HEK293 (cell line): ENCODE data around the gene MRPS11.

Source experiments
- CTCF ChIA-PET: fragments of 350-600 bp; formaldehyde crosslinking; extraction: SDS; loops from one replicate; lab custom pipeline; 2021; ENCODE audit warnings: antibody characterized with exemption; lab: Yijun Ruan, JAX
- POLR2A ChIA-PET: fragments of 300-600 bp; formaldehyde crosslinking; extraction: SDS; loops from one replicate; lab custom pipeline; 2020; ENCODE audit warnings: antibody characterized with exemption, inconsistent platforms; lab: Yijun Ruan, JAX
- H3K27ac ChIP-seq: fragments of 200-500 bp; sonication (Bioruptor generic); 2 replicates; pipeline ENCODE4 v1.5.1; 2014; ENCODE audit warnings: low read depth, low read length, control low read depth, inconsistent platforms; ENCODE audit errors: extremely low read depth
- H3K36me3 ChIP-seq, 2 experiments: fragments of 200-500 bp in 1 of 2; sonication (Bioruptor generic) in 1 of 2; 1 replicate in 1 of 2; 2 replicates in 1 of 2; pipeline ENCODE4 v1.5.1; 2014 to 2017; ENCODE audit warnings: inconsistent platforms in 2 of 2, low read length in 2 of 2; ENCODE audit not compliant: control insufficient read depth in 2 of 2, insufficient read depth in 1 of 2
- H3K4me1 ChIP-seq: fragments of 200-500 bp; sonication (Bioruptor generic); 2 replicates; pipeline ENCODE4 v1.5.1; 2014; ENCODE audit warnings: mild to moderate bottlenecking, low read length, inconsistent platforms; ENCODE audit not compliant: control insufficient read depth, insufficient read depth
- H3K4me3 ChIP-seq: 2 replicates; pipeline ENCODE4 v1.5.1; 2011; ENCODE audit warnings: low read depth, mild to moderate bottlenecking, control low read depth, low read length, moderate library complexity
- H3K9me3 ChIP-seq: fragments of 200-500 bp; sonication (Bioruptor generic); 2 replicates; pipeline ENCODE4 v1.5.1; 2014; ENCODE audit warnings: low read depth, low read length, inconsistent platforms; ENCODE audit not compliant: control insufficient read depth, insufficient read depth
- KLF8 ChIP-seq: fragments of 450-650 bp; formaldehyde crosslinking; IDR thresholded peaks from 2 replicates; pipeline ENCODE4 v1.5.1; 2016; ENCODE audit warnings: missing biosample characterization, missing genetic modification characterization
- MZF1 ChIP-seq: fragments of 450-650 bp; formaldehyde crosslinking; IDR thresholded peaks from 2 replicates; pipeline ENCODE4 v1.5.1; 2017; ENCODE audit warnings: missing biosample characterization, missing genetic modification characterization, borderline replicate concordance
- SCRT1 ChIP-seq: fragments of 450-650 bp; formaldehyde crosslinking; IDR thresholded peaks from 2 replicates; pipeline ENCODE4 v1.5.1; 2016; ENCODE audit warnings: missing biosample characterization, missing genetic modification characterization, borderline replicate concordance
- ZFP69B ChIP-seq: fragments of 450-650 bp; formaldehyde crosslinking; IDR thresholded peaks from 2 replicates; pipeline ENCODE4 v1.5.1; 2016; ENCODE audit warnings: missing biosample characterization, missing genetic modification characterization
- ZNF514 ChIP-seq: fragments of 450-650 bp; formaldehyde crosslinking; IDR thresholded peaks from 2 replicates; pipeline ENCODE4 v1.5.1; 2016; ENCODE audit warnings: missing biosample characterization, missing genetic modification characterization
- ZNF596 ChIP-seq: fragments of 450-650 bp; IDR thresholded peaks from 2 replicates; pipeline ENCODE4 v1.5.0; 2018; ENCODE audit warnings: missing biosample characterization, mild to moderate bottlenecking, missing genetic modification characterization, moderate library complexity
- TF ChIP-seq, protein P1 (sequence below): fragments of 450-650 bp; formaldehyde crosslinking; IDR thresholded peaks from 2 replicates; pipeline ENCODE4 v1.5.1; 2016; ENCODE audit warnings: missing biosample characterization, missing genetic modification characterization
- TF ChIP-seq, protein P2 (sequence below): fragments of 450-650 bp; formaldehyde crosslinking; IDR thresholded peaks from 2 replicates; pipeline ENCODE4 v1.5.1; 2017; ENCODE audit warnings: missing biosample characterization, mild to moderate bottlenecking, missing genetic modification characterization, moderate library complexity
- TF ChIP-seq, protein P3 (sequence below): fragments of 450-650 bp; formaldehyde crosslinking; conservative IDR thresholded peaks from 2 replicates; pipeline ENCODE4 v1.5.1; 2016; ENCODE audit warnings: low read depth, missing biosample characterization, missing genetic modification characterization
- TF ChIP-seq, protein P4 (sequence below): fragments of 450-650 bp; formaldehyde crosslinking; IDR thresholded peaks from 2 replicates; pipeline ENCODE4 v1.5.1; 2016; ENCODE audit warnings: missing biosample characterization, missing genetic modification characterization, borderline replicate concordance
- TF ChIP-seq, protein P5 (sequence below): fragments of 450-650 bp; formaldehyde crosslinking; IDR thresholded peaks from 2 replicates; pipeline ENCODE4 v1.5.1; 2016; ENCODE audit warnings: missing biosample characterization, missing genetic modification characterization, low read depth

Gene MRPS11

DNA sequence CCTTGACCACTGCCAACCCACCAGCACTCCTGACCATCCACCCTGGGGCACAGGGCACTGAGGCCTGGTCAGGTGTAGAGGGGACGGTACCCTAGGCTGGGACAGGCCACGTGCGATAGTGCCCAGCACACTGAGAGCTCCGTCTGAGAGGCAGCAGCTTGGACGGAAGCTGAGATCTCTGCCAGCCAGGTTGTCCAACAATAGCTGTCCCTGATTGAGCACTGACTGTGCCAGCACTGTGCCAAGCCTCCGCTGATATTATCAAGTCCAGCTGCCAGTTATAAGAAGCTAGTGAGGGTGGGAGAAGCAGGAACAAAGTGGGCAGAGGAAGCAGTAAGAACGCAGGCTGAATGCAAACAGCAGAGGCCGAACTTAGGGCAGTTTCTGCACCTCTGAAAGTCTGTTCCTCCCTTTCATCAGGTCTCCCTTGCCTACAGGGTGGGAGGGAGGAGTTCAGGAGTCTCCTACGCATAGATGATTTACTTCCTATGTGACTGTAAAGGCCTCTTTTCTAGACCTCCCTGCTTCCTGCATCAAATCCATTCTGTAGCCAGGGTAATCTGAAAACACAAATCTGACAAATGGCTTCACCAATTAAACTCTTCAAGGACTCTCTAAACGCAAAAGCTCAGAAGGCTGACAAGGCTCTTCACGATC, 29.7 kb downstream of the MRPS11 start:
- ChIA-PET CTCF (no interaction called here), POLR2A (no interaction called here)
- H3K9me3 ChIP-seq: no peaks in the 10 kb centered on the region
- H3K4me1 ChIP-seq: no peaks in the 10 kb centered on the region
- H3K27ac ChIP-seq: no peak overlapping the region
- no peak overlapping the region for H3K4me3 ChIP-seq
- TF ChIP-seq, protein P1, sequence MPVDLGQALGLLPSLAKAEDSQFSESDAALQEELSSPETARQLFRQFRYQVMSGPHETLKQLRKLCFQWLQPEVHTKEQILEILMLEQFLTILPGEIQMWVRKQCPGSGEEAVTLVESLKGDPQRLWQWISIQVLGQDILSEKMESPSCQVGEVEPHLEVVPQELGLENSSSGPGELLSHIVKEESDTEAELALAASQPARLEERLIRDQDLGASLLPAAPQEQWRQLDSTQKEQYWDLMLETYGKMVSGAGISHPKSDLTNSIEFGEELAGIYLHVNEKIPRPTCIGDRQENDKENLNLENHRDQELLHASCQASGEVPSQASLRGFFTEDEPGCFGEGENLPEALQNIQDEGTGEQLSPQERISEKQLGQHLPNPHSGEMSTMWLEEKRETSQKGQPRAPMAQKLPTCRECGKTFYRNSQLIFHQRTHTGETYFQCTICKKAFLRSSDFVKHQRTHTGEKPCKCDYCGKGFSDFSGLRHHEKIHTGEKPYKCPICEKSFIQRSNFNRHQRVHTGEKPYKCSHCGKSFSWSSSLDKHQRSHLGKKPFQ (tag by site-specific recombination): no peak
- TF ChIP-seq, protein P2, sequence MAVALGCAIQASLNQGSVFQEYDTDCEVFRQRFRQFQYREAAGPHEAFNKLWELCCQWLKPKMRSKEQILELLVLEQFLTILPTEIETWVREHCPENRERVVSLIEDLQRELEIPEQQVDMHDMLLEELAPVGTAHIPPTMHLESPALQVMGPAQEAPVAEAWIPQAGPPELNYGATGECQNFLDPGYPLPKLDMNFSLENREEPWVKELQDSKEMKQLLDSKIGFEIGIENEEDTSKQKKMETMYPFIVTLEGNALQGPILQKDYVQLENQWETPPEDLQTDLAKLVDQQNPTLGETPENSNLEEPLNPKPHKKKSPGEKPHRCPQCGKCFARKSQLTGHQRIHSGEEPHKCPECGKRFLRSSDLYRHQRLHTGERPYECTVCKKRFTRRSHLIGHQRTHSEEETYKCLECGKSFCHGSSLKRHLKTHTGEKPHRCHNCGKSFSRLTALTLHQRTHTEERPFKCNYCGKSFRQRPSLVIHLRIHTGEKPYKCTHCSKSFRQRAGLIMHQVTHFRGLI: no peak
- TF ChIP-seq, protein P3, sequence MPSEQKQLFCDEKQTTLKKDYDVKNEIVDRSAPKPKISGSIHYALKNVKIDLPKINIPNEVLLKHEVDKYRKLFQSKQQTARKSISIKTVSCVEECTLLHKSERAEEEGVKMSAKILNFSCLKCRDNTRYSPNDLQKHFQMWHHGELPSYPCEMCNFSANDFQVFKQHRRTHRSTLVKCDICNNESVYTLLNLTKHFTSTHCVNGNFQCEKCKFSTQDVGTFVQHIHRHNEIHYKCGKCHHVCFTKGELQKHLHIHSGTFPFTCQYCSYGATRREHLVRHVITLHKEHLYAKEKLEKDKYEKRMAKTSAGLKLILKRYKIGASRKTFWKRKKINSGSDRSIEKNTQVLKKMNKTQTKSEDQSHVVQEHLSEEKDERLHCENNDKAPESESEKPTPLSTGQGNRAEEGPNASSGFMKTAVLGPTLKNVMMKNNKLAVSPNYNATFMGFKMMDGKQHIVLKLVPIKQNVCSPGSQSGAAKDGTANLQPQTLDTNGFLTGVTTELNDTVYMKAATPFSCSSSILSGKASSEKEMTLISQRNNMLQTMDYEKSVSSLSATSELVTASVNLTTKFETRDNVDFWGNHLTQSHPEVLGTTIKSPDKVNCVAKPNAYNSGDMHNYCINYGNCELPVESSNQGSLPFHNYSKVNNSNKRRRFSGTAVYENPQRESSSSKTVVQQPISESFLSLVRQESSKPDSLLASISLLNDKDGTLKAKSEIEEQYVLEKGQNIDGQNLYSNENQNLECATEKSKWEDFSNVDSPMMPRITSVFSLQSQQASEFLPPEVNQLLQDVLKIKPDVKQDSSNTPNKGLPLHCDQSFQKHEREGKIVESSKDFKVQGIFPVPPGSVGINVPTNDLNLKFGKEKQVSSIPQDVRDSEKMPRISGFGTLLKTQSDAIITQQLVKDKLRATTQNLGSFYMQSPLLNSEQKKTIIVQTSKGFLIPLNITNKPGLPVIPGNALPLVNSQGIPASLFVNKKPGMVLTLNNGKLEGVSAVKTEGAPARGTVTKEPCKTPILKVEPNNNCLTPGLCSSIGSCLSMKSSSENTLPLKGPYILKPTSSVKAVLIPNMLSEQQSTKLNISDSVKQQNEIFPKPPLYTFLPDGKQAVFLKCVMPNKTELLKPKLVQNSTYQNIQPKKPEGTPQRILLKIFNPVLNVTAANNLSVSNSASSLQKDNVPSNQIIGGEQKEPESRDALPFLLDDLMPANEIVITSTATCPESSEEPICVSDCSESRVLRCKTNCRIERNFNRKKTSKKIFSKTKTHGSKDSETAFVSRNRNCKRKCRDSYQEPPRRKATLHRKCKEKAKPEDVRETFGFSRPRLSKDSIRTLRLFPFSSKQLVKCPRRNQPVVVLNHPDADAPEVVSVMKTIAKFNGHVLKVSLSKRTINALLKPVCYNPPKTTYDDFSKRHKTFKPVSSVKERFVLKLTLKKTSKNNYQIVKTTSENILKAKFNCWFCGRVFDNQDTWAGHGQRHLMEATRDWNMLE (tag by site-specific recombination): no peak
- TF ChIP-seq MZF1 (tag by site-specific recombination): no peak
- no peak for TF ChIP-seq ZNF514 (tag by site-specific recombination)
- TF ChIP-seq, protein P4, sequence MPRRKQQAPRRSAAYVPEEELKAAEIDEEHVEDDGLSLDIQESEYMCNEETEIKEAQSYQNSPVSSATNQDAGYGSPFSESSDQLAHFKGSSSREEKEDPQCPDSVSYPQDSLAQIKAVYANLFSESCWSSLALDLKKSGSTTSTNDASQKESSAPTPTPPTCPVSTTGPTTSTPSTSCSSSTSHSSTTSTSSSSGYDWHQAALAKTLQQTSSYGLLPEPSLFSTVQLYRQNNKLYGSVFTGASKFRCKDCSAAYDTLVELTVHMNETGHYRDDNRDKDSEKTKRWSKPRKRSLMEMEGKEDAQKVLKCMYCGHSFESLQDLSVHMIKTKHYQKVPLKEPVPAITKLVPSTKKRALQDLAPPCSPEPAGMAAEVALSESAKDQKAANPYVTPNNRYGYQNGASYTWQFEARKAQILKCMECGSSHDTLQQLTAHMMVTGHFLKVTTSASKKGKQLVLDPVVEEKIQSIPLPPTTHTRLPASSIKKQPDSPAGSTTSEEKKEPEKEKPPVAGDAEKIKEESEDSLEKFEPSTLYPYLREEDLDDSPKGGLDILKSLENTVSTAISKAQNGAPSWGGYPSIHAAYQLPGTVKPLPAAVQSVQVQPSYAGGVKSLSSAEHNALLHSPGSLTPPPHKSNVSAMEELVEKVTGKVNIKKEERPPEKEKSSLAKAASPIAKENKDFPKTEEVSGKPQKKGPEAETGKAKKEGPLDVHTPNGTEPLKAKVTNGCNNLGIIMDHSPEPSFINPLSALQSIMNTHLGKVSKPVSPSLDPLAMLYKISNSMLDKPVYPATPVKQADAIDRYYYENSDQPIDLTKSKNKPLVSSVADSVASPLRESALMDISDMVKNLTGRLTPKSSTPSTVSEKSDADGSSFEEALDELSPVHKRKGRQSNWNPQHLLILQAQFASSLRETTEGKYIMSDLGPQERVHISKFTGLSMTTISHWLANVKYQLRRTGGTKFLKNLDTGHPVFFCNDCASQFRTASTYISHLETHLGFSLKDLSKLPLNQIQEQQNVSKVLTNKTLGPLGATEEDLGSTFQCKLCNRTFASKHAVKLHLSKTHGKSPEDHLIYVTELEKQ (tag by site-specific recombination): no peak
- TF ChIP-seq, protein P5, sequence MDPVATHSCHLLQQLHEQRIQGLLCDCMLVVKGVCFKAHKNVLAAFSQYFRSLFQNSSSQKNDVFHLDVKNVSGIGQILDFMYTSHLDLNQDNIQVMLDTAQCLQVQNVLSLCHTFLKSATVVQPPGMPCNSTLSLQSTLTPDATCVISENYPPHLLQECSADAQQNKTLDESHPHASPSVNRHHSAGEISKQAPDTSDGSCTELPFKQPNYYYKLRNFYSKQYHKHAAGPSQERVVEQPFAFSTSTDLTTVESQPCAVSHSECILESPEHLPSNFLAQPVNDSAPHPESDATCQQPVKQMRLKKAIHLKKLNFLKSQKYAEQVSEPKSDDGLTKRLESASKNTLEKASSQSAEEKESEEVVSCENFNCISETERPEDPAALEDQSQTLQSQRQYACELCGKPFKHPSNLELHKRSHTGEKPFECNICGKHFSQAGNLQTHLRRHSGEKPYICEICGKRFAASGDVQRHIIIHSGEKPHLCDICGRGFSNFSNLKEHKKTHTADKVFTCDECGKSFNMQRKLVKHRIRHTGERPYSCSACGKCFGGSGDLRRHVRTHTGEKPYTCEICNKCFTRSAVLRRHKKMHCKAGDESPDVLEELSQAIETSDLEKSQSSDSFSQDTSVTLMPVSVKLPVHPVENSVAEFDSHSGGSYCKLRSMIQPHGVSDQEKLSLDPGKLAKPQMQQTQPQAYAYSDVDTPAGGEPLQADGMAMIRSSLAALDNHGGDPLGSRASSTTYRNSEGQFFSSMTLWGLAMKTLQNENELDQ (tag by site-specific recombination): no peak
- no peak for TF ChIP-seq ZNF596
- no peak for TF ChIP-seq ZFP69B (tag by site-specific recombination)
- no peak for TF ChIP-seq KLF8 (tag by site-specific recombination)
- TF ChIP-seq SCRT1 (tag by site-specific recombination): no peak
- TF ChIP-seq, all 188 proteins: peak for 0
- H3K36me3 ChIP-seq: peaks cover 0 to 3% of the 10 kb centered on the region in 2 experiments; a peak in 1 of 3 replicates
